Neural progenitor cell (in vitro differentiated cells): ENCODE data around the gene EID3.

Experiments
- EZH2 ChIP-seq: fragments of 200-600 bp; sonication (generic); IDR thresholded peaks from 2 replicates; pipeline ENCODE4 v1.6.1; 2017; ENCODE audit warnings: antibody characterized with exemption, mild to moderate bottlenecking, moderate library complexity
- EZH2phosphoT487 ChIP-seq: fragments of 200-600 bp; sonication (generic); IDR thresholded peaks from 2 replicates; pipeline ENCODE4 v1.6.1; 2017; ENCODE audit warnings: antibody characterized with exemption
- TF ChIP-seq, protein P1 (sequence below): fragments of 200-600 bp; sonication (generic); IDR thresholded peaks from 2 replicates; pipeline ENCODE4 v1.5.1; 2017; ENCODE audit warnings: antibody characterized with exemption, mild to moderate bottlenecking

DNA sequence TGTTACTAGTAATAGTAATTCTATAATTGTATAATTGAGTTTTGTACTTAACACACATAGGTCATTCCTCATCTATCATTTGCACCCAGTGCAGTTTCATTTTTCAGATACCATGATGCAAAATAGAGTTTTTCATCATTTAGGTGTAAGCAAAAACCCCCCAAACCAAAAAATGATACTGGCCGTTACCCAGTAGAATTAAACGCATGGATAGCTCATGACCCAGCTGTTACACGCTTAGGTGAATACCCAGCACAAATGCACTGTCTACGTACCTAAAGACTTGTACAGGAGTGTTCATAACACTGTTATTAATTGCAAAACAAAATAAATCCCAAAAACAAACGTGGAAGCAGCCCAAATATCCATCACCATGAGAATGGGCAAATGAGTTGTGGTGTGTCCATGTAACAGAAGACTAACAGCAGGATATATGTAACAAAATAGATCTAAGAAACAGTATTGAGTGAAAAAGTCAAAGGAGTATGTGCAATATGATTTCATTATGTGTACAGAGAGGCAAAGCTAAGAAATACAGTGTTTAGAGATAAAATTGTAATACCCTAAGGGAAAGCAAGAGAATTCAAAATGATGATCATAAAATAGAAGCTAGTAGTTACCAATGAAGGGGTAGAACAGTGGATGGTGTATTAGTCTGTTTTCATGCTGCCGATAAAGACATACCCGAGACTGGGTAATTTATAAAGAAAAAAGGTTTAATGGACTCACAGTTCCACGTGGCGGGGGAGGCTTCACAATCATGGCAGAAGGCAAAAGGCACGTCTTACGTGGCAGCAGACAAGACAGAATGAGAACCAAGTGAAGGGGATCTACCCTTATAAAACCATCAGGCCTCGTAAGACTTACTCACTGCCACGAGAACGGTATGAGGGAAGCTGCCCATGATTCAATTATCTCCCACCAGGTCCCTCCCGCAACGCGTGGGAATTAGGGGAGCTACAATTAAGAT is 49.8 kb downstream of the EID3 start:
- TF ChIP-seq EZH2, result no peak
- TF ChIP-seq, protein P1, sequence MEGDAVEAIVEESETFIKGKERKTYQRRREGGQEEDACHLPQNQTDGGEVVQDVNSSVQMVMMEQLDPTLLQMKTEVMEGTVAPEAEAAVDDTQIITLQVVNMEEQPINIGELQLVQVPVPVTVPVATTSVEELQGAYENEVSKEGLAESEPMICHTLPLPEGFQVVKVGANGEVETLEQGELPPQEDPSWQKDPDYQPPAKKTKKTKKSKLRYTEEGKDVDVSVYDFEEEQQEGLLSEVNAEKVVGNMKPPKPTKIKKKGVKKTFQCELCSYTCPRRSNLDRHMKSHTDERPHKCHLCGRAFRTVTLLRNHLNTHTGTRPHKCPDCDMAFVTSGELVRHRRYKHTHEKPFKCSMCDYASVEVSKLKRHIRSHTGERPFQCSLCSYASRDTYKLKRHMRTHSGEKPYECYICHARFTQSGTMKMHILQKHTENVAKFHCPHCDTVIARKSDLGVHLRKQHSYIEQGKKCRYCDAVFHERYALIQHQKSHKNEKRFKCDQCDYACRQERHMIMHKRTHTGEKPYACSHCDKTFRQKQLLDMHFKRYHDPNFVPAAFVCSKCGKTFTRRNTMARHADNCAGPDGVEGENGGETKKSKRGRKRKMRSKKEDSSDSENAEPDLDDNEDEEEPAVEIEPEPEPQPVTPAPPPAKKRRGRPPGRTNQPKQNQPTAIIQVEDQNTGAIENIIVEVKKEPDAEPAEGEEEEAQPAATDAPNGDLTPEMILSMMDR, result no peak
- TF ChIP-seq EZH2phosphoT487, result no peak
